ENCODE results near the gene SERPINE3. TPM values are rescaled to one million over a fixed set of nuclear protein-coding genes. Genes with fewer than 3 reads are reported as not detected.
A peak's percentile ranks its signal among the peaks of the same experiment; 100 is the strongest.

The SERPINE3 gene
- total RNA-seq, 1 experiment from 2014 or later, result not detected

DNA sequence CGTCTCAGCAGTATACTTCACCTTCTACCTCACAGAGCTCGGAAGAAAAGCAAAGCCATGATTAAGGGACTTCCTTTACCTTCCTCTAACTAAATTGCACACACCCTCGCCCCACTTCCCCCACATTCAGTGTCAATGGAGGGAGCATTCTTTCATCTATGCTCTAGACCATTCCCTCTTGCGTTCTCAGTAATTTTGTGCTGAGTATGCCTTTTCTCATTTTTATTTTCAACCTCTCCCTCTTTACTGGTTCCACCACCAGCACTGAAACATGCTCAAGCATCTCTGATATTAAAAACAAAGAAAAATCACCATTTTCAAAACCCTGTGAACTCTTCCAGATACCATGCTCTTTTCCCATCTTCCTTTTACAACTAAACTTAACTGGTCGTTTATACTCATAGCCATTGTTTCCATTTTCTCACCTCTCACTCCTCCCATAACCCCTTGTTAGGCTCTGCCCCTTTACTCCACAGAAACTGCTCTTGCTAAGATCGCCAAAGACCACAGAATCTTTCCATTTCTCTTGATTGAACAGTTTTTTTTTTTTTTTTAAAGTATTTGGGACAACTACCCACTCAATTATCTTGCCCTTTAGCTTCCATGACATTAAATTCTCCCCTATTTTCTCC lies 32.4 kb downstream of the SERPINE3 start:
- BruUV-seq (replicated peaks), result no TSS peak
- H3K4me1 ChIP-seq (replicated peaks; ENCODE audit: insufficient read depth), result no peaks in the 10 kb centered on the region
- H3K27ac ChIP-seq, result no peak overlapping the region
- no peak overlapping the region for H3K4me3 ChIP-seq
- CTCF ChIA-PET, result interaction anchor here (0.6 kb wide), 1 partner anchor 426 kb away, joined by 3 read pairs; no protein-coding TSS in a partner anchor
- DNase-seq, result no peak
- no peaks in the 10 kb centered on the region for H3K9me2 ChIP-seq (ENCODE audit: insufficient read depth)
- H2AFZ ChIP-seq, result no peak overlapping the region
- no peaks in the 10 kb centered on the region for H3F3A ChIP-seq (ENCODE audit: insufficient read depth, low read depth)
- intact Hi-C loops (cut with micrococcal nuclease; ENCODE audit: unreplicated experiment), result no loop called here
- POLR2A ChIA-PET (ENCODE audit: unreplicated experiment), result no interaction called here
- no peaks in the 10 kb centered on the region for H3K79me2 ChIP-seq (ENCODE audit: low read depth)
- H3K36me3 ChIP-seq (ENCODE audit: low read depth), result peaks cover 30% of the 10 kb centered on the region
- H3K27me3 ChIP-seq (ENCODE audit: insufficient read depth, low read depth), result no peaks in the 10 kb centered on the region
- 0 out of 2 replicates have a peak, but pooled peaks cover 3% of the 10 kb centered on the region for H4K20me1 ChIP-seq (ENCODE audit: insufficient read depth)
- H3K4me2 ChIP-seq, result no peak overlapping the region
- TF ChIP-seq EZH2 (IDR thresholded peaks at IDR 0.05; ENCODE audit: low read depth) (no peak), CTCF (conservative IDR thresholded peaks at IDR 0.05) (no peak)
- no peaks in the 10 kb centered on the region for H3K9me3 ChIP-seq (ENCODE audit: insufficient read depth, low read depth)

DNA sequence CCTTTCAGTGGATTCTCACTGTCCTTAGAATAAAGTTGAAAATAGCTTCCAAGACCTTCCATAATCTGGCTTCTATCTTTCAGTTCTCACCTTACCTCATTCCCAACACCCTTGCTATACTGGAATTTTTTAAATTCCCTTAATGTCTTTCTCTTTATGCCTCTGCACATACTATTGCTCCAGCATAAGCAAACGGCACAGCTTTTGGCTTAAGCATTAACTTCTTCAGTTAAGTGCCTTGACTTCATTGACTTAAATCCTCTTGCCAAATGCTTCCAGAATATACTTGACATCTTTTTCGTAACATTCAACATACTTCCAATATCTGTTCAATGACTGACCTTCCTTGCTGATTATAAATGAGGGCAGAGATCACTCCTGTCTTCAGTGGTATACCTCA lies 34.0 kb downstream of the SERPINE3 start:
- CTCF ChIA-PET, result no interaction called here
- Histone ChIP-seq H4K20me1 (ENCODE audit: insufficient read depth) (0 out of 2 replicates have a peak, but pooled peaks cover 4% of the 10 kb centered on the region), H3K4me3 (no peak overlapping the region), H3K36me3 (ENCODE audit: low read depth) (peaks cover 30% of the 10 kb centered on the region), H3K27me3 (ENCODE audit: insufficient read depth, low read depth) (no peaks in the 10 kb centered on the region), H3K79me2 (ENCODE audit: low read depth) (no peaks in the 10 kb centered on the region), H3K27ac (no peak overlapping the region), H3K9me2 (ENCODE audit: insufficient read depth) (no peaks in the 10 kb centered on the region), H3F3A (ENCODE audit: insufficient read depth, low read depth) (no peaks in the 10 kb centered on the region), H3K4me1 (replicated peaks; ENCODE audit: insufficient read depth) (no peaks in the 10 kb centered on the region), H2AFZ (no peak overlapping the region), H3K9me3 (ENCODE audit: insufficient read depth, low read depth) (no peaks in the 10 kb centered on the region), H3K4me2 (no peak overlapping the region)
- intact Hi-C loops (cut with micrococcal nuclease; ENCODE audit: unreplicated experiment), result no loop called here
- TF ChIP-seq EZH2 (IDR thresholded peaks at IDR 0.05; ENCODE audit: low read depth) (no peak), CTCF (conservative IDR thresholded peaks at IDR 0.05) (no peak)
- no peak for DNase-seq
- POLR2A ChIA-PET (ENCODE audit: unreplicated experiment), result no interaction called here
- no TSS peak for BruUV-seq (replicated peaks)

DNA sequence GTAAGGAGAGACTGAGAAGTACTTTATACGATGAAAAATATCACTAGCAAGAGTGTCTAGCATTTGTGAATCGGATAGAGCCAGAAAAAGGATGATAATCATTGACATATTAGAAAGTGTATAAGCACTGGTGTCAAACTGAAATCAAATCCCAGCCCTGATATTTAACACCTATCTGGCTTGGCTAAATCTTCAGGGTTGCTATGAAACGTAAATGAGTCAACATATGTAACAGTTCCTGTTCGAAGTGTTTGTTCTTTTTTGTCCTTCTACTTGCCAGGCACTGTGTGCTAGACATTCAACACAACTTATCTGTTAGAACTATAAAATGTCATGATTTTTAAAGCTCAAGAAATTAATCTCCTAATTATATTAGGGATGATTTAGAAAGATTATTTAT lies 40.8 kb downstream of the SERPINE3 start:
- Histone ChIP-seq H3F3A (ENCODE audit: insufficient read depth, low read depth) (0 out of 2 replicates have a peak, but pooled peaks cover 6% of the 10 kb centered on the region), H2AFZ (no peak overlapping the region), H4K20me1 (ENCODE audit: insufficient read depth) (peaks cover 10% of the 10 kb centered on the region), H3K4me3 (no peak overlapping the region), H3K27me3 (ENCODE audit: insufficient read depth, low read depth) (no peaks in the 10 kb centered on the region), H3K27ac (no peak overlapping the region), H3K9me3 (ENCODE audit: insufficient read depth, low read depth) (no peaks in the 10 kb centered on the region), H3K4me2 (no peak overlapping the region), H3K79me2 (ENCODE audit: low read depth) (peaks cover 4% of the 10 kb centered on the region; the same call in 1 of the 2 replicates), H3K9me2 (ENCODE audit: insufficient read depth) (no peaks in the 10 kb centered on the region), H3K36me3 (ENCODE audit: low read depth) (peaks cover 29% of the 10 kb centered on the region), H3K4me1 (replicated peaks; ENCODE audit: insufficient read depth) (no peaks in the 10 kb centered on the region)
- intact Hi-C loops (cut with micrococcal nuclease; ENCODE audit: unreplicated experiment), result no loop called here
- POLR2A ChIA-PET (ENCODE audit: unreplicated experiment), result no interaction called here
- no peak for TF ChIP-seq CTCF (conservative IDR thresholded peaks at IDR 0.05)
- no peak for TF ChIP-seq EZH2 (IDR thresholded peaks at IDR 0.05; ENCODE audit: low read depth)
- no TSS peak for BruUV-seq (replicated peaks)
- CTCF ChIA-PET, result no interaction called here
- DNase-seq, result peak in 1 of 2 experiments; percentile 38

All from PC-9 (cell line).